ENCODE measurements around the gene NAGK. TPM values are rescaled to one million over a fixed set of nuclear protein-coding genes. Genes with fewer than 3 reads are reported as not detected.

NAGK gene
- polyA plus RNA-seq, 1 experiment: 96.1 TPM

DNA sequence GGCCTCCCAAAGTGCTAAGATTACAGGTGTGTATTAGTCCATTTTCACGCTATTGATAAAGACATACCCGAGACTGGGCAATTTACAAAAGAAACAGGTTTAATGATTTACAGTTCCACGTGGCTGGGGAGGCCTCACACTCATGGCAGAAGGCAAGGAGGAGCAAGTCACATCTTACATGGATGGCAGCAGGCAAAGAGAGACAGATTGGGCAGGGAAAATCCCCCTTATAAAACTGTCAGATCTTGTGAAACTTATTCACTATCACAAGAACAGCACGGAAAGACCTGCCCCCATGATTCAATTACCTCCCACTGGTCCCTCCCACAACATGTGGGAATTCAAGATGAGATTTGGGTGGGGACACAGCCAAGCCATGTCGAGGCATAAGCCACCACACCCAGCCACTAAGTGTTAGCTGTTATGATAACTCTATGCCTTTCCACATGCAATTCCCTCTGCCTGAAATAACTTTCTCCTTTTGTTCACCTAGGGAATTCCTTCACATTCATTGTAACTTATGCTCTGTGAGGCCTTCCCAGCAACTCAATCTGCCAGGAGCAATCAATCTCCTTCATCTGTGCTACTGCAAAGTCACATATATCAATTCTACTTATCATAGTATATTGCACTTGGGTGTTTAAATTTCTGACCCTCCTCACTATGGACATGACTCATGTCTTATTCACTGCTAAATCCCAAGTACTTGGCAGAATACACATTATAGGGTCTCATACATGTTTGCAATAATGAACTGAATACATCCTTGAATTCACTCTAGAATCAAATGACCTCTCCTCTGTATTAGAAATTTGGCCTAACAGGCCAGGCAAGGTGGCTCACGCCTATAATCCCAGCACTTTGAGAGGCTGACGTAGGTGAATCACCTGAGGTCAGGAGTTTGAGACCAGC, 54.2 kb downstream of the NAGK start:
- TF ChIP-seq CTCF (IDR thresholded peaks at IDR 0.05; ENCODE audit: low read depth, low read length): no peak
- ChIA-PET CTCF (interaction anchor here (4.0 kb wide), 1 partner anchor 22 kb away, joined by 17 read pairs; no protein-coding TSS in a partner anchor), POLR2A (no interaction called here)
- Histone ChIP-seq H3K27ac (ENCODE audit: low read depth, low read length) (no peak overlapping the region), H3K27me3 (ENCODE audit: control insufficient read depth, insufficient read depth, low read length) (no peaks in the 10 kb centered on the region), H3K4me3 (ENCODE audit: low read depth, low read length) (no peak overlapping the region), H3K9me3 (ENCODE audit: control insufficient read depth, insufficient read depth, low read length) (no peaks in the 10 kb centered on the region)
- DNase-seq (ENCODE audit: low read depth, low spot score): no peak

DNA sequence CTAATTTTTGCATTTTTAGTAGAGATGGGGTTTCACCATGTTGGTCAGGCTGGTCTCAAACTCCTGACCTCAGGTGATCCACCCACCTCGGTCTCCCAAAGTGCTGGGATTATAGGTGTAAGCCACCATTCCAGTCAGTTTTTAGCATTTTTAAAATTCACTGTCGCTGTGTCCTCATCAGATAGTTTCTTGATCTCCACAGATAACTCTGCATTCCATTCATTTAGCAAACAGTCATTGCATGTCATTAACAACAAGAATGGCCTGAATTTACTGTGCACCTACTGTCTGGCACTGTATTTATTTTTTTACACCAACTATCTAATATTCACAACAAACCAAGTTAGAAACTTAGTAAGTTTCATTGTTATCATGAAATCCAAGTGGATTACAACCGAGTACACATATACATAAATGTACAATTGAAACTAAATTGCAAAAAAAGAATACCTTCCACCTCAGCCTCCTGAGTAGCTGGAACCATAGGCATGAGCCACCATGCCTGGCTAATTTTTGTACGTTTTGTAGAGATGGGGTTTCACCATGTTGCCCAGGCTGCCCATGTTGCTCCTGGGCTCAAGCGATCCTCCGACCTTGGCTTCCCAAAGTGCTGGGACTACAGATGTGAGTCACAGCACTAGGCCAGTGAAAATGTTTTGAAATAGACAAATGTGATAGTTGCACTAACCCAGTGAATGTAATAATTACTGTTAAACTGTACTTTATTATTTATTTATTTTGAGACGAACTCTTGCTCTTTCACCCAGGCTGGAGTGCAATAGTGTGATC, 57.3 kb downstream of the NAGK start:
- CTCF ChIA-PET: interaction anchor here (0.6 to 1.8 kb wide), 3 partner anchors 25 to 141 kb away, joined by 3 to 11 read pairs (median 4); no protein-coding TSS in a partner anchor
- no peak for DNase-seq (ENCODE audit: low read depth, low spot score)

GRCh38 chr2:71126957-71127356, 58.5 kb downstream of the NAGK start:
- no peak for DNase-seq (ENCODE audit: low read depth, low spot score)
- Histone ChIP-seq H3K27ac (ENCODE audit: low read depth, low read length) (no peak overlapping the region), H3K27me3 (ENCODE audit: control insufficient read depth, insufficient read depth, low read length) (no peaks in the 10 kb centered on the region), H3K9me3 (ENCODE audit: control insufficient read depth, insufficient read depth, low read length) (peaks cover 2% of the 10 kb centered on the region; the same call in 1 of the 2 replicates), H3K4me3 (ENCODE audit: low read depth, low read length) (no peak overlapping the region)
- TF ChIP-seq CTCF (IDR thresholded peaks at IDR 0.05; ENCODE audit: low read depth, low read length): no peak
- ChIA-PET POLR2A (no interaction called here), CTCF (interaction anchor here (0.6 to 1.8 kb wide), 2 partner anchors 26 to 677 kb away, joined by 4 to 11 read pairs; no protein-coding TSS in a partner anchor)

More for the DNA sequence above, 57.3 kb downstream of the NAGK start:
- Histone ChIP-seq H3K27me3 (ENCODE audit: control insufficient read depth, insufficient read depth, low read length) (no peaks in the 10 kb centered on the region), H3K27ac (ENCODE audit: low read depth, low read length) (no peak overlapping the region), H3K4me3 (ENCODE audit: low read depth, low read length) (no peak overlapping the region), H3K9me3 (ENCODE audit: control insufficient read depth, insufficient read depth, low read length) (peaks cover 2% of the 10 kb centered on the region; the same call in 1 of the 2 replicates)
- no peak for TF ChIP-seq CTCF (IDR thresholded peaks at IDR 0.05; ENCODE audit: low read depth, low read length)
- POLR2A ChIA-PET: no interaction called here

Other genes starting within 250 kb of the NAGK start
- not detected in 2 replicates for gene CLEC4F, start 248.0 kb upstream of the NAGK start, polyA plus RNA-seq (2011; rRNA removed)
- not detected in 2 replicates for gene CD207, start 232.8 kb upstream of the NAGK start, polyA plus RNA-seq (2011; rRNA removed)
- 0.83 and 1.3 TPM in 2 replicates for gene VAX2, start 168.1 kb upstream of the NAGK start, polyA plus RNA-seq (2011; rRNA removed)
- 0.57 and 0.82 TPM in 2 replicates for gene ATP6V1B1, start 132.7 kb upstream of the NAGK start, polyA plus RNA-seq (2011; rRNA removed)
- 0.72 and 1.1 TPM in 2 replicates for gene ANKRD53, start 90.0 kb upstream of the NAGK start, polyA plus RNA-seq (2011; rRNA removed)
- gene TEX261, start 73.8 kb upstream of the NAGK start, polyA plus RNA-seq (2011; rRNA removed): 106 and 119 TPM in 2 replicates
- gene MCEE, start 61.6 kb downstream of the NAGK start, polyA plus RNA-seq (2011; rRNA removed): 14.6 and 18.1 TPM in 2 replicates
- 14.1 and 23.3 TPM in 2 replicates for gene MPHOSPH10, start 62.0 kb downstream of the NAGK start, polyA plus RNA-seq (2011; rRNA removed)
- gene PAIP2B, start 158.5 kb downstream of the NAGK start, polyA plus RNA-seq (2011; rRNA removed): 0.12 and 0.24 TPM in 2 replicates